OCI-LY1 (cell line): ENCODE results near the gene MPC2.
A peak's percentile ranks its signal among the peaks of the same experiment; 100 is the strongest.

Experiments used
- H2AFZ ChIP-seq: fragments of 200-600 bp; sonication (generic), shearing (Covaris generic); 2 replicates; pipeline ENCODE4 v1.6.0; 2014; ENCODE audit warnings: antibody characterized with exemption, mild to moderate bottlenecking, low read length
- H3F3A ChIP-seq: fragments of 200-600 bp; sonication (generic), shearing (Covaris generic); 2 replicates; pipeline ENCODE4 v1.6.0; 2014; ENCODE audit warnings: mild to moderate bottlenecking, antibody characterized with exemption, low read length, moderate library complexity; ENCODE audit not compliant: insufficient read depth
- H3K27ac ChIP-seq: fragments of 200-600 bp; sonication (generic); 2 replicates; pipeline ENCODE4 v1.5.1; 2014; ENCODE audit warnings: low read length, mixed run types, mild to moderate bottlenecking, low read depth; ENCODE audit not compliant: poor library complexity, severe bottlenecking
- H3K27me3 ChIP-seq: fragments of 200-600 bp; sonication (generic); 2 replicates; pipeline ENCODE4 v1.6.0; 2014; ENCODE audit warnings: antibody characterized with exemption, mild to moderate bottlenecking, low read length, moderate library complexity; ENCODE audit not compliant: insufficient read depth
- H3K36me3 ChIP-seq: fragments of 200-600 bp; sonication (generic); 2 replicates; pipeline ENCODE4 v1.6.1; 2014; ENCODE audit warnings: mild to moderate bottlenecking, antibody characterized with exemption, low read length, moderate library complexity, mixed read lengths; ENCODE audit not compliant: insufficient read depth
- H3K4me1 ChIP-seq: fragments of 200-600 bp; sonication (generic); 2 replicates; pipeline ENCODE4 v1.5.1; 2014; ENCODE audit warnings: mild to moderate bottlenecking, low read length, moderate library complexity; ENCODE audit not compliant: insufficient read depth, severe bottlenecking
- H3K4me2 ChIP-seq: fragments of 200-600 bp; sonication (generic), shearing (Covaris generic); 2 replicates; pipeline ENCODE4 v1.6.1; 2014; ENCODE audit warnings: low read length
- H3K4me3 ChIP-seq: fragments of 200-600 bp; sonication (generic); 2 replicates; pipeline ENCODE4 v1.5.1; 2014; ENCODE audit warnings: low read length, low read depth, mild to moderate bottlenecking, mixed read lengths; ENCODE audit not compliant: poor library complexity, severe bottlenecking
- H3K79me2 ChIP-seq: fragments of 200-600 bp; shearing (Covaris generic); 2 replicates; pipeline ENCODE4 v1.6.1; 2016; ENCODE audit warnings: mixed run types, low read length, mixed read lengths; ENCODE audit not compliant: insufficient read depth
- H3K9ac ChIP-seq: fragments of 200-600 bp; sonication (generic), shearing (Covaris generic); 2 replicates; pipeline ENCODE4 v1.6.1; 2014; ENCODE audit warnings: mild to moderate bottlenecking, low read length, mixed read lengths
- H3K9me2 ChIP-seq: fragments of 200-600 bp; sonication (generic), shearing (Covaris generic); 2 replicates; pipeline ENCODE4 v1.6.1; 2014; ENCODE audit warnings: low read depth, mild to moderate bottlenecking, low read length, mixed read lengths
- H3K9me3 ChIP-seq: fragments of 200-600 bp; shearing (Covaris generic); 2 replicates; pipeline ENCODE4 v1.6.1; 2014; ENCODE audit warnings: low read length, mixed read lengths
- H4K20me1 ChIP-seq: fragments of 200-600 bp; sonication (generic), shearing (Covaris generic); 2 replicates; pipeline ENCODE4 v1.6.0; 2016; ENCODE audit warnings: mild to moderate bottlenecking, low read length; ENCODE audit not compliant: insufficient read depth
- CTCF ChIP-seq: fragments of 200-600 bp; sonication (generic), shearing (Covaris generic); IDR thresholded peaks from 2 replicates; pipeline ENCODE4 v1.5.1; 2017; ENCODE audit warnings: mild to moderate bottlenecking, antibody characterized with exemption, low read length, moderate library complexity, mixed read lengths
- EZH2 ChIP-seq: fragments of 200-600 bp; sonication (generic), shearing (Covaris generic); IDR thresholded peaks from 2 replicates; pipeline ENCODE4 v1.8.0; 2017; ENCODE audit warnings: borderline replicate concordance, mixed run types, mild to moderate bottlenecking, antibody characterized with exemption, low read length, moderate library complexity, mixed read lengths

MPC2 gene

DNA sequence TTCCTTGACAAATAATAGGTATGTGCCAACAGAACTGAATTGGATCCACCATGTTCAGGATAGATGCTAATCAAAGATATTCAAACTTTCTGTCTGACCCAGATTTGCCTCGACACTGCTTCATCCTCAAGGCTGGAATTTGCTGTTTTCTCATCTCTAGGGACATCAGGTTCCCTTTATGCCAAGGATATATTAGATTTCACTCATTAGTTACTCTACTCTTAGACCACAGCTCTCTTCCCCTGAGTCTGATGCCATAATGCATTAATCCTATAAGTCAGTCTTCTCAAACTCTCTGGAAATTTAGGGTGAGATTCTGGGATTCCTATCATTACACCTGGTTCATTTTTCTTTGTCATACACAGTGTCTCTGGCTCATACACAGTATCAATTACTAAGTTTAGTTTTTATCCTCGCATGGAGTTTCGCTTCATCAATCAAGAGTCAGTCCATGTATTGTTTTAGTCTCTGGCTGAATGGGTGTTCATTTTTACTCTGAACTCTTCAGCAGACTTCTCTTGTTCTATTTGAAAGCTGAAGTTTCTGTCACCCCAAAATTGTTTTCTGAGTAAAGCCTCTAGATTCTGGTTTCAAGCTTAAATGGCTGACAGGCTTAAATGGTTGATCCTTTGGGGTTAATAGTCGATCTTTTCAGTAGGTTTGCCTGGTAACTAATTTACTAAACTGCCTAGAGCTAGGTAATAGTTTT lies 9.7 kb downstream of the MPC2 start:
- Histone ChIP-seq H3K79me2 (peaks cover 30% of the 10 kb centered on the region), H3F3A (no peaks in the 10 kb centered on the region), H4K20me1 (no peaks in the 10 kb centered on the region), H3K9me3 (no peaks in the 10 kb centered on the region), H3K27me3 (no peaks in the 10 kb centered on the region), H3K27ac (no peak overlapping the region), H3K9ac (no peak overlapping the region), H3K4me3 (no peak overlapping the region), H3K9me2 (no peaks in the 10 kb centered on the region), H2AFZ (no peak overlapping the region), H3K4me1 (peaks cover 22% of the 10 kb centered on the region), H3K36me3 (peaks cover 18% of the 10 kb centered on the region), H3K4me2 (no peak overlapping the region)
- TF ChIP-seq EZH2 (no peak), CTCF (no peak)

- Histone ChIP-seq H3K27ac (no peak overlapping the region), H3K27me3 (no peaks in the 10 kb centered on the region), H3F3A (no peaks in the 10 kb centered on the region), H3K36me3 (peaks cover 18% of the 10 kb centered on the region), H3K9me2 (no peaks in the 10 kb centered on the region), H3K9ac (no peak overlapping the region), H3K4me1 (peaks cover 22% of the 10 kb centered on the region), H2AFZ (no peak overlapping the region), H3K4me3 (no peak overlapping the region), H3K79me2 (peaks cover 30% of the 10 kb centered on the region), H4K20me1 (no peaks in the 10 kb centered on the region), H3K4me2 (no peak overlapping the region), H3K9me3 (no peaks in the 10 kb centered on the region)
- TF ChIP-seq CTCF (no peak), EZH2 (no peak)
These were observed 10.3 kb downstream of the MPC2 start for GRCh38 chr1:167926486-167926997.

GRCh38 chr1:167924543-167925231 lies 12.2 kb downstream of the MPC2 start:
- Histone ChIP-seq H3K79me2 (peaks cover 17% of the 10 kb centered on the region), H2AFZ (no peak overlapping the region), H3K9ac (no peak overlapping the region), H3K9me2 (no peaks in the 10 kb centered on the region), H3K27ac (peak overlapping the region; percentile 17), H3K27me3 (no peaks in the 10 kb centered on the region), H3K4me3 (no peak overlapping the region), H3K9me3 (no peaks in the 10 kb centered on the region), H3K4me1 (peaks cover 11% of the 10 kb centered on the region), H3F3A (no peaks in the 10 kb centered on the region), H3K4me2 (no peak overlapping the region), H4K20me1 (no peaks in the 10 kb centered on the region), H3K36me3 (peaks cover 24% of the 10 kb centered on the region)
- TF ChIP-seq EZH2 (no peak), CTCF (no peak)
